Measurements from ENCODE around the gene FGD6.

DNA sequence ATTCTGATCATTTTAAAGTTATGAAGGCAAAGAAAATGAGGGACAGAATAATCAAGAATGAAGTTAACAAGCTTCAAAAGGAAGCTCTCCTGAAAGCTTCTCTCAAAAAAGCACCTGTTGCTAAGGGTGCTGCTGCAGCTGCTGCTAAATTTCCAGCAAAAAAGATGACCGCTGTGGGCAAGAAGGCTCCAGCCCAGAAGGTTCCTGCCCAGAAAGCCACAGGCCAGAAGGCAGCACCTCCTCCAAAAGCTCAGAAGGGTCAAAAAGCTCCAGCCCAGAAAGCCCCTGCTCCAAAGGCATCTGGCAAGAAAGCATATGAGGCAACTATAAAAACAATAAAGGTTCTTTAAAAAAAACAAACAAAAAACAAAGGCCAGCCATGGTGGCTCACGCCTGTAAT lies 91.2 kb downstream of the FGD6 start:
- TF ChIP-seq TARDBP (IDR thresholded peaks at IDR 0.05) (no peak), BHLHE40 (IDR thresholded peaks at IDR 0.05; ENCODE audit: borderline replicate concordance) (no peak), FOXK2 (IDR thresholded peaks at IDR 0.05) (no peak), ARNT (IDR thresholded peaks at IDR 0.05) (no peak), SUZ12 (IDR thresholded peaks at IDR 0.05) (no peak), SP1 (IDR thresholded peaks at IDR 0.05) (no peak), FOXA1 (IDR thresholded peaks at IDR 0.05) (no peak)
